ENCODE data around the gene EDIL3.
"Not testable (repeated sequence)": the region's sequence is repeated elsewhere in the genome, so short reads cannot be mapped to it uniquely, and the experiment has no call there.

EDIL3 gene

DNA sequence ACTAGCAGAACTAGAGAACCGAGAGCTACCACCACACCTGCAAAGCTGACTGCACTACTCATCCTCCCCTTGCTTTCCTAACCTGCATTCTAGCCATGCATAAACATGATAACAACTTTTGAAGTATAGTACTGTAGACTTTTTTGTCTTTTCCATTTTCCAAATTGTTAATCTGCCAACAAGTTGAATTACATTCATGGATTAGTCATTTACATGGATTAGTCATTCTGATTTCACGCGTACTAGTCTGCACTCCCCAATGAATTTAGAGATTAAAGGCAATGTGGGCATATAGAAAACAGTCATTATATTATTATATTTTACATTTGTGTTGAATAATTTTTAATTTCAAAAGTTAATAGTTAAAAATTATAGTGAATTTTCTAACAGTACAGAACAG is 81.4 kb downstream of the EDIL3 start:
- DNase-seq (ENCODE audit: low read depth): peak; percentile 60

DNA sequence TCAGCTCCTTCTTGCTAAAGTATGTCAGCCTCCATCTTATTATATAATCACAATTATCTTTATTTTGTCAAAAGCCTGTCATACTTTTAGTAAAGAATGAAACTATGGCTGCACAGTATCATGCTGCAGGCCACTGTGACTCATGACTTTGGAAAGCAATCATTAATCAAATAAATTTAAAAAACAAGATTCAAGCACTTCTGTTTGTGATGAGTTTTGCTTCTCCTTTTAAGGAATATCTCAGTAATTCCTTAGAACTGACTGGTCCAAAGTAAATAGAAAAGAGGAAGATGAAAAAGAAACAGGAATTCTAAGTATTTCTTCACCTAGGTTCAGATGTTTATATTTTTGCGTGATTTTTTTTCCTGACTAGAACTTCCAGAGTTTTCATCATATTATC is 83.1 kb downstream of the EDIL3 start:
- DNase-seq (ENCODE audit: low read depth): peak; percentile 19
- TF ChIP-seq, protein P1, sequence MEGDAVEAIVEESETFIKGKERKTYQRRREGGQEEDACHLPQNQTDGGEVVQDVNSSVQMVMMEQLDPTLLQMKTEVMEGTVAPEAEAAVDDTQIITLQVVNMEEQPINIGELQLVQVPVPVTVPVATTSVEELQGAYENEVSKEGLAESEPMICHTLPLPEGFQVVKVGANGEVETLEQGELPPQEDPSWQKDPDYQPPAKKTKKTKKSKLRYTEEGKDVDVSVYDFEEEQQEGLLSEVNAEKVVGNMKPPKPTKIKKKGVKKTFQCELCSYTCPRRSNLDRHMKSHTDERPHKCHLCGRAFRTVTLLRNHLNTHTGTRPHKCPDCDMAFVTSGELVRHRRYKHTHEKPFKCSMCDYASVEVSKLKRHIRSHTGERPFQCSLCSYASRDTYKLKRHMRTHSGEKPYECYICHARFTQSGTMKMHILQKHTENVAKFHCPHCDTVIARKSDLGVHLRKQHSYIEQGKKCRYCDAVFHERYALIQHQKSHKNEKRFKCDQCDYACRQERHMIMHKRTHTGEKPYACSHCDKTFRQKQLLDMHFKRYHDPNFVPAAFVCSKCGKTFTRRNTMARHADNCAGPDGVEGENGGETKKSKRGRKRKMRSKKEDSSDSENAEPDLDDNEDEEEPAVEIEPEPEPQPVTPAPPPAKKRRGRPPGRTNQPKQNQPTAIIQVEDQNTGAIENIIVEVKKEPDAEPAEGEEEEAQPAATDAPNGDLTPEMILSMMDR (conservative IDR thresholded peaks at IDR 0.05; ENCODE audit: control insufficient read depth, insufficient read depth, low read depth, low read length): no peak
- H3K4me3 ChIP-seq (ENCODE audit: control insufficient read depth, low read depth, low read length): no peak overlapping the region

More for the DNA sequence above, 81.4 kb downstream of the EDIL3 start:
- no peak overlapping the region for H3K4me3 ChIP-seq (ENCODE audit: control insufficient read depth, low read depth, low read length)
- TF ChIP-seq, protein P1 (conservative IDR thresholded peaks at IDR 0.05; ENCODE audit: control insufficient read depth, insufficient read depth, low read depth, low read length): no peak

DNA sequence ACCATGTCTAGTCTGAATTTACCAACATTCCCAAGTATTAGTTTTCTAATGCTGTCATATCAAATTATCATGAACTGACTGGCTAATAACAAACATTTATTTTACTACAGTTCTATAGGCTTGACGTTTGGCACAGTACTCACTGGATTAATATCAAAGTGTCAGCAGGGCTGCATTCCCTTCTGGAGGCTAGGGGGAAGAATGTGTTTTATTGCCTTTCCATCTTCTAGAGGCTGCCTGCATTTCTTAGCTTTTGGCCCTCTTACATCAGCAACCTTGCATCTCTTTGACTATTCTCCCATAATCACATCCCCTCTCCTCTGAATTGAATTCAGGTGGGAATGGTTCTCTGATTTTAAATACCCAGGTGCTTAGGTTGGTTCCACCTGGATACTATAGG is 84.7 kb downstream of the EDIL3 start:
- TF ChIP-seq, protein P1 (conservative IDR thresholded peaks at IDR 0.05; ENCODE audit: control insufficient read depth, insufficient read depth, low read depth, low read length): no peak

DNA sequence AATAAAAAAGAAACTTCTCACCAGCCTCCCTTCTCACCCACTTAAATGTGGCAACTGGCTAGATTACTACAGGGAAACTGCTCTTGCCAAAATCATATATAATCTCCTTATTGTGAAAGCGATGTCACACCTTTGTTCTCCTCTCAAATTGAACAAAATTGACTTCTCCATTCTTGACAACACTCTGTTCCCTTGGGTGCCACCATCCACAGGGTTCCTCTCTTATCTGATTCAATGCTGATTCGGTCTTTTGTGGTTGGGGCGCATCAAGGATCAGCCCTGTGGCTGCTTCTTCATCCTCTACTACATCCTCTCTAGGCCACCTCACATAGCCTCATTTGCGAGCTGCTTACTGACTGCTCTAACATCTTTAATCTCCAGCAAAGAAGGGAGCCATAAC is 86.1 kb downstream of the EDIL3 start:
- H3K4me3 ChIP-seq (ENCODE audit: control insufficient read depth, low read depth, low read length): no peak overlapping the region
- TF ChIP-seq, protein P1 (conservative IDR thresholded peaks at IDR 0.05; ENCODE audit: control insufficient read depth, insufficient read depth, low read depth, low read length): no peak

More for the DNA sequence above, 84.7 kb downstream of the EDIL3 start:
- H3K4me3 ChIP-seq (ENCODE audit: control insufficient read depth, low read depth, low read length): no peak overlapping the region
- no peak for DNase-seq (ENCODE audit: low read depth)

DNA sequence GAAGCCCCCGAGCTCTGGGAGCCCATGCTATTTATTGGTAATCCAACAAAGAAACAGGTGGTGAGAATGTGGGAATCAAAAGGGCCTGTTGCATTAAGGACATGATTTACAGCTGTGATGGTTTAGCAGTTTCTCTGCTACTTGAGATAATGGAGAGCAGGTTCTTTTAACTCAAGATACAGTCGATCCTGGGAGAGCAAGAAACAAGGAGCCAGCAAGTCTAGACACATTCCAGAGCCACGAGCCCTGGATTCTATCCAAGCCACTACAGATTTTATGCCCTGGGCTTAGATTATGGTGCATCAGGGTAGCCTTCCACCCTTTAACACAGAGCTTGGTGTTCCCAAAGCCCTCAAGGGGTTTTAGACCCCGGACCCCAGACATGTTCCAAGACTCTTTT is 87.0 kb downstream of the EDIL3 start:
- not testable (repeated sequence) for DNase-seq (ENCODE audit: low read depth); H3K4me3 ChIP-seq (ENCODE audit: control insufficient read depth, low read depth, low read length)

More for the DNA sequence above, 86.1 kb downstream of the EDIL3 start:
- DNase-seq (ENCODE audit: low read depth): no peak

DNA sequence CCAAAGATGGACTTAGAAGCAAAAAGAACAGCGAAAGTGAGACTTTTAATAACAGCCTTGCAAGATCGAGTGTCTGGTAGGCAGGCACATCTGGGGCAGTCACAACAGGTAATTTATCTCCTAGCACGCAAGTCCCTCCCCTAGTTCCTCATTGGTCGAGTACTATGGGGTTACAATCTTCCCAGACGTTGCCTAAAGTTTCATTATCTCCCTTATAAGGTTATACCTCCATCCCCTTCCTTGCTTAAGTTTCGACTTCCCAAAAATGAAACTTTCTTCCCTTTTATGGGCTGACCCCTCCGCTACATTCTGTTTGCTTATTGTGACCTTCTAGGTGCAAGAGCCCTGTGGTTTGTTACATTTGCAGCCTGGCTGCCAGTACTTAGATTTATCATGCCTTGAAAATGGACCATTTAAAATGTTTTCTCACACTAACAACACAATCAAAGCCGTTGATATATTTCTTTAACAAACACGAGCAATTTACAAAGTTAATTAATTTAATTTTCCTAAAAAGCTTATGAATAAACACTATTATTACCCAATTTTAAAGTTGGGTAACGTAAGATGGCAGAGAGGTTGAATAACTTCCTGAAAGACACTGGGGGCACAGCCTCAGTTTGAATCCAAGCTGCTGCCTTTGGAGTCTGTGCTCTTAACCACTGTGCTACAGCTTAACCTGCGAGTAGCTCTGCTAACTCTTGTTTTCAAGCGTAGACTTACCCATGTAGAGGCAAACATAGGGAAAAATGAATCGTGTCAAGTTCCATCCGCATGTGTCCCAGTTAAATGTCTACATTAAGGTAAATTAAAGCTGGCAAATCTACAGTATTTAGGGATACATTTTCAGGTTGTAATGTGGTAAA is 91.7 kb downstream of the EDIL3 start:
- no peak for DNase-seq (ENCODE audit: low read depth)
- TF ChIP-seq, protein P1 (conservative IDR thresholded peaks at IDR 0.05; ENCODE audit: control insufficient read depth, insufficient read depth, low read depth, low read length): no peak
- no peak overlapping the region for H3K4me3 ChIP-seq (ENCODE audit: control insufficient read depth, low read depth, low read length)

DNA sequence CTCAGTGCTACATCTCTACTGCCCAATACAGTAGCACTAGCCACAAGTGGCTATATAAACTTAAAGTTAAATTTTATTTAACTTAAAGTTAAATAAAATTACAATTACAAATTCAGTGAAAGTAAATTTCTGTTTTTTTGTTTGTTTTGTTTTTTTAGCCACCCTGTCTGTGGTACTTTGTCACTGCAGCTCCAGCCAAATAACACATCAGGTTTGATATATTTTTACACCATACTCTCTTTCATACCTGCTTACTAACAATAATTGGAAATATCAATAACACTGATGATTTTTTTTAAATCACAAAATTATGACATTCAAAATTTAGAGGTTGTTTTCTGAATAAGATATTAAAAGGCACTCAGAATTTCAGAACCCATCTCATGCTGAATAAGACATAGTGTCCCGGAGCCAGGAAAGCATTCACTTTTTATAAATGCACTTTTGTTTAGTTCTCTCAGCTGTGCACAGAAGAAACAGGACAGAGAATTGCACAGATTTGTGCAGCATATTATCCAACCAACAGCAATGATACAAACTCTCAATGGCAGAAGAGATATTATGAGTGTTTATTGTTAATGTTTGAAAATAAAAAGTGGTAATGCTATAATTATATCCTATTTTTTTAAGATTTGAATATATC is 92.6 kb downstream of the EDIL3 start:
- no peak overlapping the region for H3K4me3 ChIP-seq (ENCODE audit: control insufficient read depth, low read depth, low read length)
- TF ChIP-seq, protein P1 (conservative IDR thresholded peaks at IDR 0.05; ENCODE audit: control insufficient read depth, insufficient read depth, low read depth, low read length): no peak
- no peak for DNase-seq (ENCODE audit: low read depth)
